HEK293 (cell line): Measurements from ENCODE around the gene DEPDC5.

ENCODE experiments used
- CTCF ChIA-PET: fragments of 350-600 bp; formaldehyde crosslinking; extraction: SDS; loops from one replicate; lab custom pipeline; 2021; ENCODE audit warnings: antibody characterized with exemption; lab: Yijun Ruan, JAX
- POLR2A ChIA-PET: fragments of 300-600 bp; formaldehyde crosslinking; extraction: SDS; loops from one replicate; lab custom pipeline; 2020; ENCODE audit warnings: antibody characterized with exemption, inconsistent platforms; lab: Yijun Ruan, JAX
- H3K27ac ChIP-seq: fragments of 200-500 bp; sonication (Bioruptor generic); 2 replicates; pipeline ENCODE4 v1.5.1; 2014; ENCODE audit warnings: low read depth, low read length, control low read depth, inconsistent platforms; ENCODE audit errors: extremely low read depth
- H3K36me3 ChIP-seq, 2 experiments: fragments of 200-500 bp in 1 of 2; sonication (Bioruptor generic) in 1 of 2; 1 replicate in 1 of 2; 2 replicates in 1 of 2; pipeline ENCODE4 v1.5.1; 2014 to 2017; ENCODE audit warnings: inconsistent platforms in 2 of 2, low read length in 2 of 2; ENCODE audit not compliant: control insufficient read depth in 2 of 2, insufficient read depth in 1 of 2
- H3K4me1 ChIP-seq: fragments of 200-500 bp; sonication (Bioruptor generic); 2 replicates; pipeline ENCODE4 v1.5.1; 2014; ENCODE audit warnings: mild to moderate bottlenecking, low read length, inconsistent platforms; ENCODE audit not compliant: control insufficient read depth, insufficient read depth
- H3K4me3 ChIP-seq: 2 replicates; pipeline ENCODE4 v1.5.1; 2011; ENCODE audit warnings: low read depth, mild to moderate bottlenecking, control low read depth, low read length, moderate library complexity
- H3K9me3 ChIP-seq: fragments of 200-500 bp; sonication (Bioruptor generic); 2 replicates; pipeline ENCODE4 v1.5.1; 2014; ENCODE audit warnings: low read depth, low read length, inconsistent platforms; ENCODE audit not compliant: control insufficient read depth, insufficient read depth
- EGR2 ChIP-seq: fragments of 450-650 bp; formaldehyde crosslinking; IDR thresholded peaks from 2 replicates; pipeline ENCODE4 v1.5.1; 2016; ENCODE audit warnings: low read depth, missing biosample characterization, missing genetic modification characterization
- GFI1B ChIP-seq: fragments of 450-650 bp; formaldehyde crosslinking; IDR thresholded peaks from 2 replicates; pipeline ENCODE4 v1.5.1; 2016; ENCODE audit warnings: missing biosample characterization, missing genetic modification characterization
- HOXD13 ChIP-seq: sonication (generic); formaldehyde crosslinking; IDR thresholded peaks from 2 replicates; pipeline ENCODE4 v1.8.0; 2022; ENCODE audit warnings: missing genetic modification reagents, borderline replicate concordance
- PRDM1 ChIP-seq: fragments of 450-650 bp; formaldehyde crosslinking; IDR thresholded peaks from 2 replicates; pipeline ENCODE4; 2016; ENCODE audit warnings: missing biosample characterization, missing genetic modification characterization
- ZBTB48 ChIP-seq: fragments of 450-650 bp; formaldehyde crosslinking; IDR thresholded peaks from 2 replicates; pipeline ENCODE4 v1.5.1; 2016; ENCODE audit warnings: missing biosample characterization, missing genetic modification characterization
- ZFHX2 ChIP-seq: fragments of 450-650 bp; formaldehyde crosslinking; conservative IDR thresholded peaks from 2 replicates; pipeline ENCODE4 v1.5.1; 2016; ENCODE audit warnings: missing biosample characterization, missing genetic modification characterization
- ZNF112 ChIP-seq: fragments of 450-650 bp; formaldehyde crosslinking; IDR thresholded peaks from 2 replicates; pipeline ENCODE4 v1.5.0; 2017; ENCODE audit warnings: missing biosample characterization, missing genetic modification characterization
- ZNF292 ChIP-seq: fragments of 450-650 bp; formaldehyde crosslinking; IDR thresholded peaks from 2 replicates; pipeline ENCODE4 v1.5.1; 2016; ENCODE audit warnings: low read depth, missing biosample characterization, missing genetic modification characterization, borderline replicate concordance
- ZNF324 ChIP-seq: fragments of 450-650 bp; formaldehyde crosslinking; IDR thresholded peaks from 2 replicates; pipeline ENCODE4 v1.5.1; 2016; ENCODE audit warnings: missing biosample characterization, missing genetic modification characterization
- ZNF560 ChIP-seq: fragments of 450-650 bp; formaldehyde crosslinking; IDR thresholded peaks from 2 replicates; pipeline ENCODE4 v1.5.1; 2017; ENCODE audit warnings: missing biosample characterization, missing genetic modification characterization, borderline replicate concordance
- ZNF629 ChIP-seq: fragments of 450-650 bp; formaldehyde crosslinking; IDR thresholded peaks from 2 replicates; pipeline ENCODE4 v1.5.1; 2017; ENCODE audit warnings: missing biosample characterization, missing genetic modification characterization
- ZNF776 ChIP-seq: fragments of 450-650 bp; formaldehyde crosslinking; IDR thresholded peaks from 2 replicates; pipeline ENCODE4 v1.5.0; 2017; ENCODE audit warnings: missing biosample characterization, missing genetic modification characterization, borderline replicate concordance
- ZNF837 ChIP-seq: fragments of 450-650 bp; formaldehyde crosslinking; IDR thresholded peaks from 2 replicates; pipeline ENCODE4 v1.5.1; 2016; ENCODE audit warnings: missing biosample characterization, missing genetic modification characterization
- TF ChIP-seq, protein P1 (sequence below): fragments of 450-650 bp; formaldehyde crosslinking; IDR thresholded peaks from 2 replicates; pipeline ENCODE4 v1.5.1; 2017; ENCODE audit warnings: missing biosample characterization, missing genetic modification characterization
- TF ChIP-seq, protein P2 (sequence below): fragments of 450-650 bp; formaldehyde crosslinking; IDR thresholded peaks from 2 replicates; pipeline ENCODE4 v1.5.1; 2016; ENCODE audit warnings: missing biosample characterization, missing genetic modification characterization
- TF ChIP-seq, protein P3 (sequence below): fragments of 450-650 bp; formaldehyde crosslinking; IDR thresholded peaks from 2 replicates; pipeline ENCODE4 v1.5.1; 2017; ENCODE audit warnings: missing biosample characterization, missing genetic modification characterization

The DEPDC5 gene

DNA sequence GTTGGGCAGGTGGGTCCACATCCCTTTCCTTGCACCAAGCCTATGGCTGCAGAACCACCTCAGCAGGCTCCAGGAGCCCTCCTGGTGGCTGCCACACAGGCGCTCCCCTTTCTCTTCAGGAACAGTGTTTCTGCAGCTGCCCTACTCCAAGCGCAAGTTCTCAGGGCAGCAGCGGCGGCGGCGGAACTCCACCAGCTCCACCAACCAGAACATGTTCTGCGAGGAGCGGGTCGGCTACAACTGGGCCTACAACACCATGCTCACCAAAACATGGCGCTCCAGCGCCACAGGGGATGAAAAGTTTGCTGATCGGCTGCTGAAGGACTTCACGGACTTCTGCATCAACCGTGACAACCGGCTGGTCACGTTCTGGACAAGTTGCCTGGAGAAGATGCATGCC is 152.3 kb downstream of the DEPDC5 start (continued):
- TF ChIP-seq PRDM1 (tag by site-specific recombination), result no peak
- TF ChIP-seq ZBTB48 (tag by site-specific recombination), result no peak

DNA sequence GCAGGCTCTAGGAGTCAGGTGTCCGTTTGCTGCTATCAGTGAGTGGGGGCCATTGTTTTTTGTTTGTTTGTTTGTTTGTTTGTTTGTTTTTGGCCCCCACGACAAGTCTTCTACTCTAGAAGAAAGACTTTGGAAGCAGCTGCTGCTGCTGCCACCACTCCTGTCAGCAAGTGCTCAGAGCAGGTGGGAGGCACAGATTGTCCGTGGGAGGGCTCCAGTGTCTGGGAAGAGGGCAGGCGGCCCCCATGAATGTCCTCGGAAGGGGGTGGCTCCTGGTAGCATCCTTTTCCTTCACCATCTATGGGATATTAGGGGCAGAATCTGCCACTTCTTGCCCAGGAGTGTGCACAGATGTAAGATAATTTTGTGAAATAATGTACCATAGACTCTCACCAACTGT is 152.8 kb downstream of the DEPDC5 start:
- Histone ChIP-seq H3K4me1 (peaks cover 2% of the 10 kb centered on the region; the same call in 1 of the 2 replicates), H3K4me3 (no peak overlapping the region), H3K27ac (no peak overlapping the region), H3K9me3 (no peaks in the 10 kb centered on the region), H3K36me3 (peaks cover 0 to 49% of the 10 kb centered on the region in 2 experiments; a peak in 2 of 3 replicates)
- CTCF ChIA-PET, result no interaction called here
- POLR2A ChIA-PET, result no interaction called here
- TF ChIP-seq ZNF560 (tag by site-specific recombination), result no peak
- TF ChIP-seq, protein P1, sequence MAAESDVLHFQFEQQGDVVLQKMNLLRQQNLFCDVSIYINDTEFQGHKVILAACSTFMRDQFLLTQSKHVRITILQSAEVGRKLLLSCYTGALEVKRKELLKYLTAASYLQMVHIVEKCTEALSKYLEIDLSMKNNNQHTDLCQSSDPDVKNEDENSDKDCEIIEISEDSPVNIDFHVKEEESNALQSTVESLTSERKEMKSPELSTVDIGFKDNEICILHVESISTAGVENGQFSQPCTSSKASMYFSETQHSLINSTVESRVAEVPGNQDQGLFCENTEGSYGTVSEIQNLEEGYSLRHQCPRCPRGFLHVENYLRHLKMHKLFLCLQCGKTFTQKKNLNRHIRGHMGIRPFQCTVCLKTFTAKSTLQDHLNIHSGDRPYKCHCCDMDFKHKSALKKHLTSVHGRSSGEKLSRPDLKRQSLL (tag by site-specific recombination), result no peak
- TF ChIP-seq ZFHX2 (tag by site-specific recombination), result peak; percentile 24; the same call in 1 of the 2 replicates
- TF ChIP-seq EGR2, result peak; percentile 40

DNA sequence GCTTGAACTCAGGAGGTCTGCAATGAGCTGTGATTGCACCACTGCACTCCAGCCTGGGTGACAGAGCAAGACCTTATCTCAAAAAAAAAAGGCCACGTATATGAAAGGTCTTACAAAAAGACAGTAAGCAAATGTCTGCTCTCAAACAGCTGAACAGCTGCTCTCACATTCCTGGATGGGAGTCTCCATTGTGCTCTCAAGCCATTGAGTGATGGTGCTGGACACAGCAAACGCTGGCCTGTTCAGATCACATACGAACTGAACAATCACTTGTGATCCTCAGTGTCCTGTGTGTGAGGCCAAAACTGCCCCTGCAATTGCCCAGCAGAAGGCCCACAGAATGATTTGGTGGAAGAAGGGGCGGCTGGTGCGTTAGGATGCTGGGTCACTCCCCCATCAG is 156.2 kb downstream of the DEPDC5 start:
- H3K36me3 ChIP-seq, result peaks cover 0 to 32% of the 10 kb centered on the region in 2 experiments; a peak in 1 of 3 replicates
- POLR2A ChIA-PET, result no interaction called here
- CTCF ChIA-PET, result interaction anchor here (0.6 kb wide), 2 partner anchors 36 to 98 kb away, joined by 4 to 5 read pairs; no protein-coding TSS in a partner anchor
- H3K27ac ChIP-seq, result no peak overlapping the region
- H3K4me3 ChIP-seq, result no peak overlapping the region
- H3K9me3 ChIP-seq, result no peaks in the 10 kb centered on the region
- H3K4me1 ChIP-seq, result no peaks in the 10 kb centered on the region
- TF ChIP-seq, protein P2, sequence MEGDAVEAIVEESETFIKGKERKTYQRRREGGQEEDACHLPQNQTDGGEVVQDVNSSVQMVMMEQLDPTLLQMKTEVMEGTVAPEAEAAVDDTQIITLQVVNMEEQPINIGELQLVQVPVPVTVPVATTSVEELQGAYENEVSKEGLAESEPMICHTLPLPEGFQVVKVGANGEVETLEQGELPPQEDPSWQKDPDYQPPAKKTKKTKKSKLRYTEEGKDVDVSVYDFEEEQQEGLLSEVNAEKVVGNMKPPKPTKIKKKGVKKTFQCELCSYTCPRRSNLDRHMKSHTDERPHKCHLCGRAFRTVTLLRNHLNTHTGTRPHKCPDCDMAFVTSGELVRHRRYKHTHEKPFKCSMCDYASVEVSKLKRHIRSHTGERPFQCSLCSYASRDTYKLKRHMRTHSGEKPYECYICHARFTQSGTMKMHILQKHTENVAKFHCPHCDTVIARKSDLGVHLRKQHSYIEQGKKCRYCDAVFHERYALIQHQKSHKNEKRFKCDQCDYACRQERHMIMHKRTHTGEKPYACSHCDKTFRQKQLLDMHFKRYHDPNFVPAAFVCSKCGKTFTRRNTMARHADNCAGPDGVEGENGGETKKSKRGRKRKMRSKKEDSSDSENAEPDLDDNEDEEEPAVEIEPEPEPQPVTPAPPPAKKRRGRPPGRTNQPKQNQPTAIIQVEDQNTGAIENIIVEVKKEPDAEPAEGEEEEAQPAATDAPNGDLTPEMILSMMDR (tag by site-specific recombination), result no peak
- no peak for TF ChIP-seq ZNF292 (tag by site-specific recombination)
- TF ChIP-seq, protein P3, sequence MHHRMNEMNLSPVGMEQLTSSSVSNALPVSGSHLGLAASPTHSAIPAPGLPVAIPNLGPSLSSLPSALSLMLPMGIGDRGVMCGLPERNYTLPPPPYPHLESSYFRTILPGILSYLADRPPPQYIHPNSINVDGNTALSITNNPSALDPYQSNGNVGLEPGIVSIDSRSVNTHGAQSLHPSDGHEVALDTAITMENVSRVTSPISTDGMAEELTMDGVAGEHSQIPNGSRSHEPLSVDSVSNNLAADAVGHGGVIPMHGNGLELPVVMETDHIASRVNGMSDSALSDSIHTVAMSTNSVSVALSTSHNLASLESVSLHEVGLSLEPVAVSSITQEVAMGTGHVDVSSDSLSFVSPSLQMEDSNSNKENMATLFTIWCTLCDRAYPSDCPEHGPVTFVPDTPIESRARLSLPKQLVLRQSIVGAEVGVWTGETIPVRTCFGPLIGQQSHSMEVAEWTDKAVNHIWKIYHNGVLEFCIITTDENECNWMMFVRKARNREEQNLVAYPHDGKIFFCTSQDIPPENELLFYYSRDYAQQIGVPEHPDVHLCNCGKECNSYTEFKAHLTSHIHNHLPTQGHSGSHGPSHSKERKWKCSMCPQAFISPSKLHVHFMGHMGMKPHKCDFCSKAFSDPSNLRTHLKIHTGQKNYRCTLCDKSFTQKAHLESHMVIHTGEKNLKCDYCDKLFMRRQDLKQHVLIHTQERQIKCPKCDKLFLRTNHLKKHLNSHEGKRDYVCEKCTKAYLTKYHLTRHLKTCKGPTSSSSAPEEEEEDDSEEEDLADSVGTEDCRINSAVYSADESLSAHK (tag by site-specific recombination), result no peak
- no peak for TF ChIP-seq GFI1B
- TF ChIP-seq ZNF776 (tag by site-specific recombination), result no peak
- no peak for TF ChIP-seq EGR2
- no peak for TF ChIP-seq ZNF837 (tag by site-specific recombination)
- TF ChIP-seq ZNF112 (tag by site-specific recombination), result no peak
- TF ChIP-seq ZNF629, result no peak
- no peak for TF ChIP-seq HOXD13 (CRISPR knock-in tag)
- no peak for TF ChIP-seq ZNF324
